GM19099 (cell line): ENCODE measurements around the gene CBLB.

ENCODE experiments used
- POLR2A ChIP-seq: IDR thresholded peaks from 3 replicates; pipeline ENCODE4 v1.6.1; 2011; ENCODE audit warnings: low read depth; ENCODE audit not compliant: insufficient read length; ENCODE audit errors: extremely low read depth

CBLB gene

GRCh38 chr3:105880681-105881290 lies 12.0 kb upstream of the CBLB start:
- no peak for TF ChIP-seq POLR2A

- no peak for TF ChIP-seq POLR2A
These were observed 9.2 kb upstream of the CBLB start for GRCh38 chr3:105878061-105878460.

- TF ChIP-seq POLR2A, result no peak
These were observed 8.6 kb upstream of the CBLB start for GRCh38 chr3:105877336-105877910.

GRCh38 chr3:105876780-105877327 lies 8.0 kb upstream of the CBLB start:
- TF ChIP-seq POLR2A, result no peak

GRCh38 chr3:105869861-105870755 lies 1.3 kb upstream of the CBLB start:
- no peak for TF ChIP-seq POLR2A

- no peak for TF ChIP-seq POLR2A
These were observed 670 bp upstream of the CBLB start for GRCh38 chr3:105869531-105869833.

- TF ChIP-seq POLR2A, result no peak
These were observed 426 bp downstream of the CBLB start for GRCh38 chr3:105868431-105868741.

- no peak for TF ChIP-seq POLR2A
These were observed 941 bp downstream of the CBLB start for GRCh38 chr3:105867712-105868430.

GRCh38 chr3:105866656-105867653 lies 1.9 kb downstream of the CBLB start:
- no peak for TF ChIP-seq POLR2A

- no peak for TF ChIP-seq POLR2A
These were observed 2.9 kb downstream of the CBLB start for GRCh38 chr3:105865867-105866350.

- no peak for TF ChIP-seq POLR2A
These were observed 3.7 kb downstream of the CBLB start for GRCh38 chr3:105865016-105865623.

GRCh38 chr3:105864212-105864611 lies 4.6 kb downstream of the CBLB start:
- no peak for TF ChIP-seq POLR2A

- no peak for TF ChIP-seq POLR2A
These were observed 5.2 kb downstream of the CBLB start for GRCh38 chr3:105863608-105864007.

- no peak for TF ChIP-seq POLR2A
These were observed 6.6 kb downstream of the CBLB start for GRCh38 chr3:105862217-105862616.
